Left renal cortex interstitium (tissue), 4 donors: Measurements from ENCODE around the gene NIPAL4. TPM values are rescaled to one million over a fixed set of nuclear protein-coding genes. Genes with fewer than 3 reads are reported as not detected.

Experiments used
- DNase-seq, 4 donors: peaks; one replicate each; pipeline ENCODE4 v3.0.0-alpha.2; 2013; ENCODE audit warnings: low read depth in 4 of 4, low spot score in 2 of 4, missing footprints in 1 of 4
- polyA plus RNA-seq, 4 donors: library from polyadenylated mRNA; unstranded; fragments of 120-200 nt; gene quantifications; one replicate each; pipeline ENCODE4 v1.2.1, GENCODE V29; 2013; ENCODE audit not compliant: insufficient read length in 4 of 4

The NIPAL4 gene
- polyA plus RNA-seq, 4 donors: 0.41 to 1.0 (median 0.65) TPM

GRCh38 chr5:157460921-157461792 is 1.1 kb downstream of the NIPAL4 start:
- no peak for DNase-seq

DNA sequence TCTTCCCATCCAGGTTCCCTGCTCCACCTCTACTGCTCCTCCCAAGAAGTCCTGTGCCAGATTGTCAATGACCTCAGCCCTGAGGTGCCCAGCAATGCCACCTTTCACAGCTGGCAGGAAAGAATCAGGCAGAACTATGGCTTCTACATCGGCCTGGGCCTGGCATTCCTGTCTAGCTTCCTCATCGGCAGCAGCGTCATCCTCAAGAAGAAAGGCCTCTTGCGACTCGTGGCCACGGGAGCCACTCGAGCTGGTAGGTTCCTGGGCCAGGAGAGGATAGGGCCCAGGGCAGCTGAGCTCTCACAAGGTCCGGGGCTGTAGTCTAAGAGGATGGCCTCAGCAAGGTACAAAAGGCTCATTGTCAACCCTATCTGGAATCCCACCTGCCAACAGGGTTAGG is 3.1 kb downstream of the NIPAL4 start:
- no peak for DNase-seq

DNA sequence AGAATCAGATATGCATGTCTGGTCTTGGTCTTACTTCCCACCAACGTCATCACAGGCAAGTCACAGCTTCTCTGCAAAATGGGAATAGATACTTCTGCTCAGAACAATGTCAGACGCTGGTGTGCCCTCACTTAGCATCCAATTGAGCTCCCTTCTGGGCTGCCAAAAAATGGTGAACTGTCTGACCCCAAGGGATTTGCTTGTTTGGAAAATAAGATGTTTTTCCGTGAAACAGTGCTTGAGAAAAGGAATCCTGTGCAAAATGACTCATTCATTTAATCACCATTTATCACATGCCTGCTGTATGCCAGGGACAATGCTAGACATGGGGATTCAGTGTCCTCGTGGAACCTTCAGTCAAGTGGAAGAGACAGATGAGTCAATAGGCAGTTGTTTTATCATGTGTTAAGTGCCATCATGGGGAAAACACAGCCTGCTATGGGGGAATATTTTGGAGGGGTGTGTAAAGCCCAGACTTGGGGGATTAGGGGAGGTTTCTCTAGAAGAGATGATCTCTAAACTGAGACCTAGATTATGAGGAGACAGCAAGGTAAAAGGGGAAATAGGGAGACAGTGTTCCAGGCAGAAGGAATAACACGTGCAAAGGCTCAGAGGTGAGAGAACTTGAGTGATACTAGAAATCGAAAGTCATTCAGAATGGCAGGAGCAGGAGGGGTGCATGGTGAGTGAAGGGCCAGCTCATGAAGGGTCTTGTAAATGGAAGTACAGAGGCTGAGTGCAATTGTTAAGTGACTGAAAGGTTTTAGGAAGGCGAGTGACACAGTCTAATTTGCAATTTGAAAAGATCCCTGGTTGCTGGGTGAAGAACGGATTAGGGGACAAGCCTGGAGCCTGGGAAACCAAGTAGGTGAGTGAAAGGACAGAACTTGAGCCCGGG is 3.9 kb downstream of the NIPAL4 start:
- DNase-seq: no peak

DNA sequence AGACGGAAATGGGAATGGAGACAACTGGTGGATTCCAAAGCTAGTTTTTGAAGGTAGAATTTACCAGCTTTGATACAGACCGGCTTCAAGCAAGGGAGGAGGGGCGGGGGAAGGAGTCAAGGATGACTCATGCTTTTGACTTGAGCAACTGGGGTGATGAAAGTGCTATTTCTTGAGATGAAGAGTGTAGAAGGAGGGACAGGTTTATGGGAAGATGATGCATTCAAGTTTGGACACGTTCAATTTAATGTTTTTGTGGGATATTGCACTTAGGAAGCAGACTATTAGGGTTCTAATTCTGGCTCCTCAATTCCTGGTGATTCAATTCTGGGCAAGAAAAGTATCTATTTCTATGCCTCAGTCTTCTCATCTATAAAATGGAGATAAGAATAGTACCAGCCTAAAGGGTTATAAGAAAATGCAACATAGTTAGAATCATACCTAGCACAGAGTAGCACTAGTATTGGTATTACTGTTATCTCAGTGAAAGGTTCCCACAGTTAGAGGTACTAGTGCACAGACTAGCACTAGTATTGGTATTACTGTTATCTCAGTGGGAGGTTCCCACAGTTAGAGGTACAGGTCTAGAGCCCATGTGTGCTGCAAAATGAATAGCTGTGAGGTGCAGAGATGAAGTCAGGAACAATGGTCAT is 4.6 kb downstream of the NIPAL4 start:
- no peak for DNase-seq

DNA sequence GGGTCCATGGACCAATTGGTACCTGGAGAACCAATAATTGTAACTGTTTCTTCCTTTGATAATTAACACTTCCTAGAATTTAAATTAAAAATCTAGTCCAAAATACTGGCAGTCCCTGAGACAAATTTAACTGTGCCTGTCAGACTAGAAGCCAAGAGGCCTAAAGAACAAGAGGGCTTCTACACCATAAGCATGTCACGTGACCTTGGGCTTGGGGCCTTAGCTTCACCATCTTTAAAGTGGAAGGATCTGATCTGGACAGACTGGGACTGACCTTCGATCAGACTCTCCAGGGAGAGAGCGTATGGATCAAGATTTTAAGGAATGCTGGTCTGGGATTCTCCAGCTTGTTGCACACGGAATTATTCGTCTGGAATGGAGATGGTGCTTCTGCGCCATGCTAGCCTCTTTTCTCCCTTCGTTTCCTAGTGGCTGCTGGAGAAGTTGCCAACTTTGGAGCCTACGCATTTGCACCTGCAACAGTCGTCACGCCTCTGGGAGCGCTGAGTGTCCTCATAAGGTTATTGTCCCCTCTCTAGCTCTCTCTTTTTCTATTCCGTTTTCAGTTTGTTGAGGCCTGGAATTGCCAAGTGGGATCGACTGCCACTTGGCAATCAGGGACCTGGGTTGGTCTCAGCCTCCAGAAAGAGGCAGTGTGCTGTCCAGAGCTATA is 8.4 kb downstream of the NIPAL4 start:
- no peak for DNase-seq

- no peak for DNase-seq
Measured at GRCh38 chr5:157469073-157469472, 9.1 kb downstream of the NIPAL4 start.

DNA sequence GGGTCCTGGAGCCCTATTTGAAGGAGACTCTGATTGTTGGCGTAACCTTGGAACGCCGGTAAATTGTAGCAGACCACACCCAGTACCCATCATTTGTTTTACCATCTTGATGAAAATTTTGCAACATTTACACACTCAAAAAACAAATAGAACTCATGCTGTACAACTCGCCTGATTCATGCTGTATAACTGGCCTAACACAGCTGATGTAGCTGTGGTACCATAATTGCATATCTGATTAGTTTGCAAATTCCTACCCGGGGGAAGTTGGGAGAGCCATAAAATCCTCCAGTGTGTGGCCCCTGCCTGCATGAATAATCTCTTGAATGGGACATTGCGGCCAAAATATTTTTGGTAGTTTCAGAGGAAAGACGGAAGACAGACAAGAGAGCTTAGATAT is 9.7 kb downstream of the NIPAL4 start:
- DNase-seq: no peak

- no peak for DNase-seq
Measured at GRCh38 chr5:157470631-157471030, 10.6 kb downstream of the NIPAL4 start.

DNA sequence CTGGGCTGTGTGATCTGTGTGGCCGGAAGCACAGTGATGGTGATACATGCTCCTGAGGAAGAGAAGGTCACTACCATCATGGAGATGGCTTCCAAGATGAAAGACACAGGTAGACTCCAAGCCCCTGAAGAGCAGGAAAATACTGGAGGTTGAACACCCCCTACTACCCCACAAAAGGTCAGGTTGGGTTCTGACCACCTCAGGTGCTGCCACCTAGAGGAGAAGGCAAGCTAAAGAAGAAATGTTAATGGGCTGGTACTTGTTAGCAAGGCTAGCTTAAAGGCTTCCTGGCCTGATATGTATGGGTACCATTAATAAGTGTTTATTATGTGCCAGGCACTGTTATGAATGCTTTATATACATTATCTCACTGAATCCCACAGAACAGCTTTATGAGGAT is 11.7 kb downstream of the NIPAL4 start:
- no peak for DNase-seq

DNA sequence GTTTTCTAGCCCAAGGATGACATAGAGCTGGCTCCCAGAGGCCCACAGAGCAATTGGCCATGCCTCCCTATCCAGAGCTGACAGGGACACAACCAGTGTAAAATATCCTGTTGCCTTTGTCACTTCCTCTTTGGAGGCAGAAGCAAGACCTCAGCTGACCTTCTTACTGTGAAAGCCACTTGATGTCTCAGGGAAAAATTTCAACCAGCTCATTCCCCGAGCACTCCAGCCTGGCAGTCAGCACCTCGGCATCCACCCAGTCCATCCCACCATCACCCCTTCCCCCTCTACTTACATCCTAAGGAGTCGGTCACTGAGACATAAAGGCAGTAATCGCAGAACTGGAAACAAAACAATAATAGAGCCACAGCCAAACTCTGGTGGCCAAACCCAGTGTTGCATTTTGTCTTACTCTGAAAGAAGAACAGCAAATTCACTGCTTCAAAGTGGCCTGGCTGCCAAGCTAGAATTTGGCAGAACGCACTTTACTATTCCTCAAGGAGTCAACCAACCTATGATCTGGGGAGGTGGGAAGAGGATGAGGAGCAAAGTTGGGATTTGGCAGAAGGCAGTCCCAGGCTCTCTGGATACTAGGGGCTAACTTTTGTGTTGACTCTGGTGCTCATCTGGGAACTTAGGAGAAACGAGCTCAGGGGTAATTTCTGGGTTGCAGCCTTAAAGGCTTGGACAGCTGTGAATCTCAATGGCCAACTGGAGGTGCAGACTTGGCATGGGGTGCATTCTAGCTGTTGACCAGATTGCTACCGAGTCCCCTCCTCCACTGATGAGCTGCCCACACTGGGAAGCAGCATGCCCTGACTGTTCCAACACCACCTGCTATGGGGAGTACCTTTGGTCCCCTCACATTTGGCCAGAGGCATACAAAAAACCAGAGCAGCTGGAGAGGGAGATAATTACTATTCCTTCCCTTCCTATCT is 13.6 kb downstream of the NIPAL4 start:
- DNase-seq: no peak

GRCh38 chr5:157475432-157475831 is 15.4 kb downstream of the NIPAL4 start:
- DNase-seq: no peak

GRCh38 chr5:157476702-157477408 is 16.8 kb downstream of the NIPAL4 start:
- DNase-seq: peak in 3 of 4 donors; percentile 31 to 59 (median 47)

DNA sequence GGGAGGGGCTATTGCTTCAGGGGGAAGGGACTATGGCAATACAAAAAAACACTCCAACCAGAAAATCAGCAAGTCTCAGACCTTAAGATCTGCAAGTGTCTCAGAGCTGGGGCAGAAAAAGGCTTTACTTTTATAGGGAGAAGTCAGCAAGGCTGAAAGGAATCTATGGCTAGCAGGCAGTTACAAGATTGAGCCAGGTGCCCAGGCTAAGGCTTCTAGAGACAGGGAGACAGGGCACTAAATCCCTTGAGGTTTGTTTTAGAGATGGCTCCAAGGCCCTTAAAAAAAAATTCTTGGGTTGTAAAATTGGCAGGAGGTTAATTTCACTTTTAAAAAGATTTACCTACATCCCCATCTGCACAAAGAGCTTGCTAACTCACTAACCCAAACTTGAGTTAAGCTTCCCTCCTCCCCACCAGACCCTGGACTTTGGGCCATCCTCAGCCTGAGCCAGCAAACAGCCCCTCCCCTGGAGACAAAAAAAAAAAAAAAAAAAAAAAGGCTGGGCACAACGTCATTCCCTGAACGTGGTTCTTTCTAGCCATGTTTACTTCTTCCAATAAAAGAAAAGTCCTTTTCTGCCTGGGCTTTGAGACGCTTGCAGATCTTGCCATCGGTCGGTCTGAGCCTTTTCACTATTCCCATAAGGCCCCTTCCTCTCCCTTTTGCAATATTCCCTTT is 17.9 kb downstream of the NIPAL4 start:
- no peak for DNase-seq

DNA sequence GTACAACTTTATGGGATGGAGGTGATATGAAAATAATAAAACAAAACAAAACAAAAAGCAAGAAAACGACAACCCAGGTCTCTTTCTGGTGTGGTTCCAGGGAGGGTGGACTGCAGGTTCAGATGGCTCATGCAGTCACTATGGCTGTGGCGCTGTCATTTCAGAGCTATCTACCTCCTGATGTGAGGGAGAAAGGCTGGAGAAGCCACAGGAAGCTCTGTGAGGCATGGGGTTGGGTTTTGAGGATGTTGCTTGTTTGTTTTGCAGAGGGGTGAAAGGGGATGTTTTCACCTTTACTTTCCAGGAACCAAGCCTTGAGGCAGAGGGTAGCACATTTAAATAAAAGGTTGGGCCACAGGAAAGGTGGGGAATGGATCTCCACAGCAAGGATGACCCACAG is 18.7 kb downstream of the NIPAL4 start:
- no peak for DNase-seq

- no peak for DNase-seq
Measured at GRCh38 chr5:157479166-157479565, 19.2 kb downstream of the NIPAL4 start.

DNA sequence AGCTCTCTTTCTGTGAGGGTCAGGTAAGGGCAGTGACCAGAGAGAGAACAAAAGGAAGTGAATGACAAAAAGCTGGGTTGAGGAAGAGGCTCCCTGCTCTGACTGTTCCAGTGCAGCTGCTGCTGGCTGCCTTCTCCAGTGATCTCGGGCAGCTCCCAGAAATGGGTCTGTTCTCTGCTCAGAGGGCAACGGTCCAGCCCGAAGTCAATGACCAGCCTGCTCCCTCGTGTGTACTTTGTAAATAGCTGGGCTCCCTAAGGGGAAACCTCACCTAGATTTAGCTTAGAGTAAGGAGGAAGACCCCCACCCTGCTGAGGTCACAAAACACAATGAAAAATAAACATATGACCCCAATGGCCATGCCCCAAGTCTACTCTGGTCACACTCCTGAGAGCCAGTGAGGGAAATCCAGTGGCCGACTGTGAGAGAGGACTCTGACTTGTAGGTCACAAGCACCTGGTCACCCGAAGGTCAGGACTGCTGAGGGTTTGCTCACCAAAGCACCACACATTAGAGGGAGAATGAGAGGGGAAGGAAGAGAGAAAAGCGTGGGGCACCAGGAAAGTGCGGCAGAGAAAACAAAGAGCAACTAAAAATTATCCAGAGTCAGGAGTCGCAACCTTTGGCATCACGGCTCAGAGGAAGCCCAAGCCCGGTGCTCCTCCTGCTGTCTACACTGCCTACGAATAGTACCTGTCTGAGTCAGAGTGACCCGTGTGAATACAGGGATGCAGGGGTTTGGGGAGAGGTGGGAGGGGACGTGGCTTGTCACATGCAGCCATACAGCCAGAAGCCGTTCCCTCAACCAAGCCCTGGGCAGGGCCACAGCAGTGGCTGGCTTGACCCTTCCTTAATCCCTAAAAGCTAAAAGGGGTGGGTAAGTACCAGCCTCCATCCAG is 19.8 kb downstream of the NIPAL4 start:
- no peak for DNase-seq

DNA sequence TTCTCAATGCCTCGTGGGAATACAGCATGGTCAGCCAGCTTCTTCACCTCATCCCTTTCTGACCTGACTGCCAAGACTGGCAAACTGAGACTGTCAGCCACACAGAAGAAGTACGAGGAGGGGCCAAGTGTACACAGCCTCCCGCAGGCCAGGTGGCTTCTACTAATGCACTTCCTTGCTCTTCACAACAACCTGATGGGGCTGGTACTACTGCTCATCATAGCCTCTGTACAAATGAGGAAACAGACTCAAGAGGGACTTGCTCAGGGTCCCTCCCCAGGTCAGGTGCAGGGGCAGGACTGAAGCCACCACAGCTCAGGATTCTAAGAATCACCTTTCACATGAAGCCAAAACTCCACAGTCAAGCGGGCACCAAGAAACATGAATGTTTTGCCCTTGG is 21.3 kb downstream of the NIPAL4 start:
- no peak for DNase-seq
